ENCODE measurements around the gene TTLL13.

TTLL13 gene

DNA sequence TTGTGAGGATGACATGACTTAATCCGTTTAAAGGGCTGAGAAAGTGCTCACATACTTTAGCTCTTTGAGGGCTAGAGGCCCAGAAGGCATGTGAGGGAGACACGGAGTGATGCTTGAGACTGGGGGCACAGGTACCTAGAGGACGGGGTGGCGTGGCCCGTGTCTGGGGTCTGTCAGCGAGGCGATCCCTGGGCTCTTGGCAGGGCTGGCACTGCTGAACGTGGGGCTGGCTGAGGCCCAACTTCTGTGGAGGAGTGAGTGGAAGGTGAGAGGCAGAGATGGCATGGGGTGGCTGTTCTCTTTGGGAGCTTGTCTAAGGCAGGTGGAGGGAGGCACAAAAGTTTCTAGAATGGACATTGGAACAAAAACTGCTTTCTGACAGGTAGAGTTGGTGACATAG, 38.8 kb upstream of the TTLL13 start:
- no peaks in the 10 kb centered on the region for H3K79me2 ChIP-seq (ENCODE audit: insufficient read depth, low read length)
- no peak for TF ChIP-seq EZH2 (IDR thresholded peaks at IDR 0.05; ENCODE audit: borderline replicate concordance, low read length)
- no peak for TF ChIP-seq CTCF (IDR thresholded peaks at IDR 0.05; ENCODE audit: low read length)
- no peak overlapping the region; the same call in 1 of the 2 replicates for H3K9ac ChIP-seq (ENCODE audit: low read length)

GRCh38 chr15:90211009-90211408, 38.3 kb upstream of the TTLL13 start:
- no peaks in the 10 kb centered on the region for H3F3A ChIP-seq (ENCODE audit: insufficient read depth, low read length)
- H4K20me1 ChIP-seq (ENCODE audit: insufficient read depth, low read length): no peaks in the 10 kb centered on the region
- no peaks in the 10 kb centered on the region for H3K9me2 ChIP-seq (ENCODE audit: low read depth, low read length)
- H2AFZ ChIP-seq (ENCODE audit: low read length): no peak overlapping the region
- H3K9me3 ChIP-seq (ENCODE audit: low read length): no peaks in the 10 kb centered on the region
- no peaks in the 10 kb centered on the region for H3K79me2 ChIP-seq (ENCODE audit: insufficient read depth, low read length)
- TF ChIP-seq CTCF (IDR thresholded peaks at IDR 0.05; ENCODE audit: low read length) (no peak), EZH2 (IDR thresholded peaks at IDR 0.05; ENCODE audit: borderline replicate concordance, low read length) (no peak)
- H3K4me2 ChIP-seq (ENCODE audit: low read length): peak overlapping the region; percentile 19; the same call in 1 of the 2 replicates
- H3K27me3 ChIP-seq (ENCODE audit: insufficient read depth, low read length): no peaks in the 10 kb centered on the region
- peaks cover 75% of the 10 kb centered on the region for H3K4me1 ChIP-seq (ENCODE audit: insufficient read depth, low read length, severe bottlenecking)
- H3K27ac ChIP-seq (ENCODE audit: low read depth, low read length, poor library complexity, severe bottlenecking): peak overlapping the region; percentile 88
- H3K36me3 ChIP-seq (ENCODE audit: insufficient read depth, low read length): peaks cover 12% of the 10 kb centered on the region; the same call in 1 of the 2 replicates
- peak overlapping the region; percentile 25; the same call in 1 of the 2 replicates for H3K9ac ChIP-seq (ENCODE audit: low read length)
- H3K4me3 ChIP-seq (ENCODE audit: low read depth, low read length, poor library complexity, severe bottlenecking): no peak overlapping the region

More for the DNA sequence above, 38.8 kb upstream of the TTLL13 start:
- Histone ChIP-seq H3K4me1 (ENCODE audit: insufficient read depth, low read length, severe bottlenecking) (peaks cover 75% of the 10 kb centered on the region), H2AFZ (ENCODE audit: low read length) (no peak overlapping the region), H3K27me3 (ENCODE audit: insufficient read depth, low read length) (no peaks in the 10 kb centered on the region), H3F3A (ENCODE audit: insufficient read depth, low read length) (no peaks in the 10 kb centered on the region), H4K20me1 (ENCODE audit: insufficient read depth, low read length) (no peaks in the 10 kb centered on the region), H3K4me3 (ENCODE audit: low read depth, low read length, poor library complexity, severe bottlenecking) (no peak overlapping the region), H3K36me3 (ENCODE audit: insufficient read depth, low read length) (peaks cover 12% of the 10 kb centered on the region; the same call in 1 of the 2 replicates), H3K27ac (ENCODE audit: low read depth, low read length, poor library complexity, severe bottlenecking) (peak overlapping the region; percentile 88), H3K9me3 (ENCODE audit: low read length) (no peaks in the 10 kb centered on the region), H3K4me2 (ENCODE audit: low read length) (no peak overlapping the region), H3K9me2 (ENCODE audit: low read depth, low read length) (no peaks in the 10 kb centered on the region)

- H2AFZ ChIP-seq (ENCODE audit: low read length): no peak overlapping the region
- TF ChIP-seq CTCF (IDR thresholded peaks at IDR 0.05; ENCODE audit: low read length) (no peak), EZH2 (IDR thresholded peaks at IDR 0.05; ENCODE audit: borderline replicate concordance, low read length) (no peak)
- H3K4me2 ChIP-seq (ENCODE audit: low read length): peak overlapping the region; percentile 19; the same call in 1 of the 2 replicates
- peak overlapping the region; percentile 6 for H3K4me3 ChIP-seq (ENCODE audit: low read depth, low read length, poor library complexity, severe bottlenecking)
- H3K27me3 ChIP-seq (ENCODE audit: insufficient read depth, low read length): no peaks in the 10 kb centered on the region
- H3K9me3 ChIP-seq (ENCODE audit: low read length): no peaks in the 10 kb centered on the region
- H3F3A ChIP-seq (ENCODE audit: insufficient read depth, low read length): no peaks in the 10 kb centered on the region
- peaks cover 75% of the 10 kb centered on the region for H3K4me1 ChIP-seq (ENCODE audit: insufficient read depth, low read length, severe bottlenecking)
- peaks cover 8% of the 10 kb centered on the region; the same call in 1 of the 2 replicates for H3K36me3 ChIP-seq (ENCODE audit: insufficient read depth, low read length)
- peak overlapping the region; percentile 25; the same call in 1 of the 2 replicates for H3K9ac ChIP-seq (ENCODE audit: low read length)
- no peaks in the 10 kb centered on the region for H3K79me2 ChIP-seq (ENCODE audit: insufficient read depth, low read length)
- H3K27ac ChIP-seq (ENCODE audit: low read depth, low read length, poor library complexity, severe bottlenecking): peak overlapping the region; percentile 88
- H3K9me2 ChIP-seq (ENCODE audit: low read depth, low read length): no peaks in the 10 kb centered on the region
- H4K20me1 ChIP-seq (ENCODE audit: insufficient read depth, low read length): no peaks in the 10 kb centered on the region
Measured at GRCh38 chr15:90211440-90212143, 37.8 kb upstream of the TTLL13 start.
